Gastrocnemius medialis (tissue), 4 donors: ENCODE data around the gene CDKL1. TPM values are rescaled to one million over a fixed set of nuclear protein-coding genes. Genes with fewer than 3 reads are reported as not detected.
"Not testable (repeated sequence)": the region's sequence is repeated elsewhere in the genome, so short reads cannot be mapped to it uniquely, and the experiment has no call there.

ENCODE experiments used
- ATAC-seq, 2 donors: fragments of 150-250 bp; one replicate each; pipeline ENCODE4 v1.9.1; 2016
- DNase-seq, 2 donors: peaks; one replicate each; pipeline ENCODE4 v3.0.0-alpha.2; 2019
- H3K27ac ChIP-seq, 4 donors: fragments of 200-600 bp; sonication (generic); 1 replicate in 1 of 4; 2 replicates in 3 of 4; pipeline ENCODE4 v1.5.1; 2016 to 2018; ENCODE audit warnings: mild to moderate bottlenecking in 2 of 4, moderate library complexity in 1 of 4
- H3K27me3 ChIP-seq, 3 donors: fragments of 200-600 bp; sonication (generic) in 2 of 3; 1 replicate in 1 of 3; 2 replicates in 2 of 3; pipeline versions ENCODE4 v1.5.1 to v1.6.0; 2016 to 2019; ENCODE audit warnings: mild to moderate bottlenecking in 1 of 3, moderate library complexity in 1 of 3
- H3K36me3 ChIP-seq, 2 donors: fragments of 200-600 bp; sonication (generic) in 1 of 2; one replicate each; pipeline ENCODE4 v1.5.1; 2017 to 2018
- H3K4me1 ChIP-seq, 2 donors: fragments of 200-600 bp; sonication (generic) in 1 of 2; one replicate each; pipeline ENCODE4 v1.5.1; 2016 to 2017; ENCODE audit warnings: mild to moderate bottlenecking in 2 of 2
- H3K4me3 ChIP-seq, 4 donors: fragments of 200-600 bp; sonication (generic) in 3 of 4; 1 replicate in 1 of 4; 2 replicates in 3 of 4; pipeline ENCODE4 v1.5.1; 2016 to 2019; ENCODE audit warnings: mild to moderate bottlenecking in 2 of 4
- H3K9me3 ChIP-seq, 3 donors: fragments of 200-600 bp; sonication (generic) in 2 of 3; 1 replicate in 1 of 3; 2 replicates in 2 of 3; pipeline ENCODE4 v1.5.1; 2016 to 2019
- POLR2A ChIP-seq, 2 donors: fragments of 450-650 bp; IDR thresholded peaks; one replicate each; pipeline ENCODE4 v1.6.1; 2017; ENCODE audit warnings: antibody characterized with exemption in 2 of 2, mild to moderate bottlenecking in 2 of 2, moderate library complexity in 2 of 2
- in situ Hi-C, 4 donors: fragments of 200-750 bp; cut with MboI; loops; one replicate each; pipeline versions ENCODE4 v1.15.0 to v1.8.0; 2017; ENCODE audit warnings: low sequenced_read_pairs in 4 of 4
- intact Hi-C: fragments of 100-400 bp; cut with DNase I; formaldehyde crosslinking; loops from one replicate; pipeline ENCODE4 v1.15.1; 2023; ENCODE audit warnings: low total_unique reads
- total RNA-seq, 4 donors: library from RNA; depleted of rRNA; stranded (reverse); fragments of >200 nt; gene quantifications; one replicate each; pipeline versions ENCODE4 v1.1.0 to v1.2.3, GENCODE V29; 2016
- TF ChIP-seq, protein P1 (sequence below), 5 experiments: fragments of 450-650 bp in 3 of 5; fragments of 200-600 bp in 2 of 5; sonication (generic) in 2 of 5; IDR thresholded peaks in 4 of 5; conservative IDR thresholded peaks in 1 of 5; 1 replicate in 4 of 5; 2 replicates in 1 of 5; pipeline ENCODE4 v1.5.1; 2016 to 2019; ENCODE audit warnings: antibody characterized with exemption in 5 of 5, mild to moderate bottlenecking in 3 of 5, moderate library complexity in 3 of 5

The CDKL1 gene
- total RNA-seq, 4 donors from 2014 or later: 0.59 to 2.0 (median 1.4) TPM

DNA sequence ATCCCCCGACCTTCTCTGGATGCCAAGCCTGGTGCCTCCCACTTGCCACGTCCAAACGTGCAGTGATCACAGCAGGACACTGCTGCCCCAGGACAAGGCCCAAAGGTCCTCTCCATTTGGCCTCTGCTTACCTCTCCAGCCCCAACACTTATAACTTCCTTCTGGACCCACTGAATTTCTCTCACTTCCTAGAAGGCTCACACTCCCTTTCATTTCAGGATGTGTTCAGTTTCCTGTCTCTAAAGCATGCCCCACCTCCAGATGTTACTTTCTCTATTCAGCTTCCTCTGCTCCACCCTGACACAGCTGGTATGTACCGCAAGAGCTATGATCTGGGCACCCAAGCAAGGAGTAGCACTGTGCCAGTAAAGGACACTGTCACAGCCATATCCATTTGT lies 33.0 kb downstream of the CDKL1 start:
- Histone ChIP-seq H3K9me3 (no peaks in the 10 kb centered on the region), H3K36me3 (no peaks in the 10 kb centered on the region), H3K4me1 (peaks cover 0 to 9% of the 10 kb centered on the region in 2 donors), H3K27me3 (no peaks in the 10 kb centered on the region), H3K4me3 (peak overlapping the region in 2 of 4 donors; percentile 5 to 15), H3K27ac (peak overlapping the region in 3 of 4 donors; percentile 12 to 61 (median 43))
- peak in 1 of 2 donors; percentile 25 for DNase-seq
- intact Hi-C loops: no loop called here
- TF ChIP-seq, protein P1, sequence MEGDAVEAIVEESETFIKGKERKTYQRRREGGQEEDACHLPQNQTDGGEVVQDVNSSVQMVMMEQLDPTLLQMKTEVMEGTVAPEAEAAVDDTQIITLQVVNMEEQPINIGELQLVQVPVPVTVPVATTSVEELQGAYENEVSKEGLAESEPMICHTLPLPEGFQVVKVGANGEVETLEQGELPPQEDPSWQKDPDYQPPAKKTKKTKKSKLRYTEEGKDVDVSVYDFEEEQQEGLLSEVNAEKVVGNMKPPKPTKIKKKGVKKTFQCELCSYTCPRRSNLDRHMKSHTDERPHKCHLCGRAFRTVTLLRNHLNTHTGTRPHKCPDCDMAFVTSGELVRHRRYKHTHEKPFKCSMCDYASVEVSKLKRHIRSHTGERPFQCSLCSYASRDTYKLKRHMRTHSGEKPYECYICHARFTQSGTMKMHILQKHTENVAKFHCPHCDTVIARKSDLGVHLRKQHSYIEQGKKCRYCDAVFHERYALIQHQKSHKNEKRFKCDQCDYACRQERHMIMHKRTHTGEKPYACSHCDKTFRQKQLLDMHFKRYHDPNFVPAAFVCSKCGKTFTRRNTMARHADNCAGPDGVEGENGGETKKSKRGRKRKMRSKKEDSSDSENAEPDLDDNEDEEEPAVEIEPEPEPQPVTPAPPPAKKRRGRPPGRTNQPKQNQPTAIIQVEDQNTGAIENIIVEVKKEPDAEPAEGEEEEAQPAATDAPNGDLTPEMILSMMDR (IDR thresholded peaks at IDR 0.05 in 4 of 5, conservative IDR thresholded peaks at IDR 0.05 in 1 of 5): no peak
- no peak for TF ChIP-seq POLR2A (IDR thresholded peaks at IDR 0.05)
- in situ Hi-C loops: no loop called here
- ATAC-seq: peak; percentile 45 to 49

DNA sequence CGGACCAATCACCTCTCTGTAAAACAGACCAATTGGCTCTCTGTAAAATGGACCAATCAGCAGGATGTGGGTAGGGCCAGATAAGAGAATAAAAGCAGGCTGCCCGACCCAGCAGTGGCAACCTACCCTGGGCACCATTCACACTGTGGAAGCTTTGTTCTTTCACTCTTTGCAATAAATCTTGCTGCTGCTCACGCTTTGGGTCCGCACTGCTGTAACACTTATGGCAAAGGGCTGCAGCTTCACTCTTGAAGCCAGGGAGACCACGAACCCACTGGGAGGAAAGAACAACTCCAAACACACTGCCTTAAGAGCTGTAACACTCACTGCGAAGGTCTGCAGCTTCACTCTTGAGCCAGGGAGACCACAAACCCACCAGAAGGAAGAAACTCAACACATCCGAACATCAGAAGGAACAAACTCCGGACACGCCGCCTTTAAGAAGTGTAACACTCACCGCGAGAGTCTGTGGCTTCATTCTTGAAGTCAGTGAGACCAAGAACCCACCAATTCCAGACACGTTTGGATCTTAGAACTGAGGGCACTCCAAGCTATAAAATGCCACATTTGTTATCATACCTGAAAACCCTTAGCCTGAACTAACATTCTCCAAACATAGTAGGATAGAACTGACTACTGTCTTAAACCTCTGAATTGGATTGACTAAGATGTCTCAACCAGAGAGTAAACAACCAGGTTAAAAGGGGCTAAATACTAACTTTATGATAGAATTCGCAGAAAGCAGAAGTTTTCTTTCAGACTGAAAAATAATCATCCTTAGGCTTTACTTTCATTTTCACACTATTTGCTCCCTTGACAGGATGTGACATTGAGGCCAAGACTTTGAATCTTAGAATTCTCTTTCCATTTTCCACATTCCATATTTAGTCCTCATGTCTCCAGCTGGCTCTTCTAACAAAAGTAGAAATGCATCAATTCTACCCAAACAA lies 33.6 kb downstream of the CDKL1 start:
- Histone ChIP-seq H3K9me3 (no peaks in the 10 kb centered on the region), H3K4me3 (peak overlapping the region in 2 of 4 donors; percentile 5 to 15), H3K27me3 (no peaks in the 10 kb centered on the region), H3K36me3 (no peaks in the 10 kb centered on the region), H3K27ac (peak overlapping the region in 3 of 4 donors; percentile 1 to 61 (median 43)), H3K4me1 (peaks cover 0 to 9% of the 10 kb centered on the region in 2 donors)
- intact Hi-C loops (no loop called here), in situ Hi-C loops (no loop called here)
- ATAC-seq (peak in 1 of 2 donors; percentile 21), DNase-seq (no peak)
- TF ChIP-seq, protein P1 (IDR thresholded peaks at IDR 0.05 in 4 of 5, conservative IDR thresholded peaks at IDR 0.05 in 1 of 5): no peak
- TF ChIP-seq POLR2A (IDR thresholded peaks at IDR 0.05): no peak

DNA sequence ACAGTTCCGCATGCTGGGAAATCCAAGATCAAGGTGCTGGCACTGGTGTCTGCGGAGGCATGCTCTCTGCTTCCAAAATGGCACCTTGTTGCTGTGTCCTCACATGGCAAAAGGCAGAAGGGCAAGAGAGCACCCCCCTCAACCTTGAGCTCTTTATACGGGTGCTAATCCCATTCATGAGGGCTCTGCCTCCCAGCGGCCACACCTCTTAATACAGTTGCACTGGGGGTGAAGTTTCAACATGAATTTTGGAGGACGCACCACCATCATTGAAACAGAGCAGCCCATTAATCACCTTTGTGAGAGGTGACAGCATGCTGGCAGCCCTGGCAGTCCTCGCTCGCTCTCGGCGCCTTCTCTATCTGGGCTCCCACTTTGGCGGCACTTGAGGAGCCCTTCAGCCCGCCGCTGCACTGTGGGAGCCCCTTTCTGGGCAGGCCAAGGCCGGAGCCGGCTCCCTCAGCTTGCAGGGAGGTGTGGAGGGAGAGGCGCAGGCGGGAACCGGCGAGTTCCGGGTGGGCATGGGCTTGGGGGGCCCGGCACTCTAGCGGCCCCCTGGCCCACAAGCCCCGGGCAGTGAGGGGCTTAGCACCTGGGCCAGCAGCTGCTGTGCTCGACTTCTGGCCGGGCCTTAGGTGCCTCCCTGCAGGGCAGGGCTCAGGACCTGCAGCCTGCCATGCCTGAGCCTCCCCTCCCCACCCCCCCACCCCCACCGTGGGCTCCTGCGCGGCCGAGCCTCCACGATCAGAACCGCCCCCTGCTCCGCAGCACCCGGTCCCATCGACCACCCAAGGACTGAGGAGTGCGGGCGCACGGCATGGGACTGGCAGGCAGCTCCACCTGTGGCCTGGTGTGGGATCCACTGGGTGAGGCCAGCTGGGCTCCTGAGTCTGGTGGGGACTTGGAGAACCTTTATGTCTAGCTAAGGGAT lies 34.9 kb downstream of the CDKL1 start:
- H3K4me3 ChIP-seq, in situ Hi-C loops, H3K27ac ChIP-seq, H3K36me3 ChIP-seq, H3K27me3 ChIP-seq, H3K9me3 ChIP-seq, ATAC-seq, DNase-seq, H3K4me1 ChIP-seq, intact Hi-C loops: not testable (repeated sequence)

DNA sequence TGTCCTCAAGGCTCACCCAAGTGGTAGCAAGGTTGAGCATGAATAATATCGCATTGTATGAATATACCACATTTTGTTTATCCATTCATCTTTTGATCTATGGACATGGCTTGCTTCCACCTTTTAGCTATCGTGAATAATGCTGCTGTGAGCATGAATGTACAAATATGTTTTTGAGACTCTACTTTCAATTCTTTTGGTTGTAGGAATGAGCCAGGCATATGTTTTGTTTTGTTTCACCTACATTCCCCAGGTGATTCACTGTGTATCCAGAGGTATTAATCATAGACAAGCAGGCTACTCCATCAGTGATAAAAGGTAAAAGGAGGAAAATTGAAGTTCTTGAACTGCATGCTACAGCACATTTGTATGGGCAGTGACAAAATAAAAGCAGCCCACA lies 35.8 kb downstream of the CDKL1 start:
- Histone ChIP-seq H3K27ac (no peak overlapping the region), H3K36me3 (no peaks in the 10 kb centered on the region), H3K9me3 (no peaks in the 10 kb centered on the region), H3K27me3 (no peaks in the 10 kb centered on the region), H3K4me3 (no peak overlapping the region), H3K4me1 (peaks cover 0 to 9% of the 10 kb centered on the region in 2 donors)
- no peak for TF ChIP-seq POLR2A (IDR thresholded peaks at IDR 0.05)
- TF ChIP-seq, protein P1 (IDR thresholded peaks at IDR 0.05 in 4 of 5, conservative IDR thresholded peaks at IDR 0.05 in 1 of 5): no peak
- intact Hi-C loops (no loop called here), in situ Hi-C loops (no loop called here)
- DNase-seq (no peak), ATAC-seq (no peak)
